IMR-90 (cell line): ENCODE measurements around the gene USP14. TPM values are rescaled to one million over a fixed set of nuclear protein-coding genes. Genes with fewer than 3 reads are reported as not detected.

Source experiments
- ATAC-seq: fragments of 200-7000 bp; cut with Tn5 transposase; 2 replicates; pipeline ENCODE4 v1.9.1; 2020; ENCODE audit warnings: low read depth, mild to moderate bottlenecking, moderate library complexity
- BruUV-seq: library from RNA; stranded (reverse); fragments of 400-500 nt; replicated peaks from 2 replicates; lab custom pipeline; 2021; lab: Mats Ljungman, UMichigan
- CTCF ChIA-PET: fragments of 300-600 bp; formaldehyde crosslinking; extraction: SDS; loops from one replicate; lab custom pipeline; 2021; ENCODE audit warnings: antibody characterized with exemption; lab: Yijun Ruan, JAX
- POLR2A ChIA-PET: fragments of 300-600 bp; sonication (Branson Sonifier 250); formaldehyde crosslinking; loops from one replicate; lab custom pipeline; 2022; ENCODE audit warnings: antibody characterized with exemption; ENCODE audit not compliant: unreplicated experiment; lab: Charles Lee
- DNase-seq: peaks from one replicate; pipeline ENCODE4 v3.0.0; 2013
- H2AFZ ChIP-seq: replicated peaks from 2 replicates; pipeline ENCODE3; 2013; ENCODE audit warnings: low read length, mild to moderate bottlenecking; ENCODE audit not compliant: poor library complexity
- H2AK5ac ChIP-seq: 2 replicates; pipeline ENCODE4 v1.6.1; 2013; ENCODE audit warnings: low read depth, low read length, inconsistent platforms
- H2AK9ac ChIP-seq: replicated peaks from 2 replicates; pipeline ENCODE3; 2013; ENCODE audit warnings: mild to moderate bottlenecking, low read depth, low read length, moderate library complexity; ENCODE audit not compliant: poor library complexity
- H2BK120ac ChIP-seq: 2 replicates; pipeline ENCODE4 v1.6.1; 2013; ENCODE audit warnings: low read depth, low read length, inconsistent platforms
- H2BK15ac ChIP-seq: 3 replicates; pipeline ENCODE4 v1.6.1; 2013; ENCODE audit warnings: low read depth, low read length, inconsistent platforms
- H2BK20ac ChIP-seq: 2 replicates; pipeline ENCODE4 v1.6.1; 2013; ENCODE audit warnings: low read depth, mild to moderate bottlenecking, inconsistent platforms, low read length, moderate library complexity
- H2BK5ac ChIP-seq: 2 replicates; pipeline ENCODE4 v1.6.1; 2013; ENCODE audit warnings: mild to moderate bottlenecking, low read depth, low read length, inconsistent platforms; ENCODE audit not compliant: poor library complexity, severe bottlenecking
- H3K14ac ChIP-seq: replicated peaks from 2 replicates; pipeline ENCODE4 v1.6.1; 2013; ENCODE audit warnings: low read depth, low read length, inconsistent platforms
- H3K18ac ChIP-seq: 2 replicates; pipeline ENCODE4 v1.6.1; 2013; ENCODE audit warnings: low read depth, low read length, control low read depth
- H3K23ac ChIP-seq: 2 replicates; pipeline ENCODE4 v1.6.1; 2013; ENCODE audit warnings: low read depth, low read length, inconsistent platforms
- H3K27ac ChIP-seq: 2 replicates; pipeline ENCODE4 v1.5.1; 2013; ENCODE audit warnings: mild to moderate bottlenecking, control low read depth, low read length; ENCODE audit not compliant: insufficient read depth
- H3K27me3 ChIP-seq: 2 replicates; pipeline ENCODE4 v1.6.1; 2013; ENCODE audit warnings: low read length; ENCODE audit not compliant: control insufficient read depth, insufficient read depth
- H3K36me3 ChIP-seq: 2 replicates; pipeline ENCODE4 v1.6.1; 2013; ENCODE audit warnings: low read length, mixed read lengths; ENCODE audit not compliant: control insufficient read depth, insufficient read depth
- H3K4ac ChIP-seq: 2 replicates; pipeline ENCODE4 v1.6.1; 2013; ENCODE audit warnings: low read depth, low read length, inconsistent platforms
- H3K4me1 ChIP-seq: 2 replicates; pipeline ENCODE4 v1.6.1; 2013; ENCODE audit warnings: low read length, mixed read lengths; ENCODE audit not compliant: control insufficient read depth, insufficient read depth
- H3K4me2 ChIP-seq: 2 replicates; pipeline ENCODE4 v1.6.1; 2013; ENCODE audit warnings: low read depth, mild to moderate bottlenecking, control low read depth, low read length, moderate library complexity
- H3K4me3 ChIP-seq: 2 replicates; pipeline ENCODE4 v1.5.1; 2013; ENCODE audit warnings: low read depth, mild to moderate bottlenecking, control low read depth, low read length, moderate library complexity; ENCODE audit not compliant: insufficient read depth
- H3K56ac ChIP-seq: 2 replicates; pipeline ENCODE4 v1.6.1; 2013; ENCODE audit warnings: low read length, inconsistent platforms; ENCODE audit not compliant: insufficient read depth; ENCODE audit errors: extremely low read depth
- H3K79me1 ChIP-seq, 2 experiments: 2 replicates each; pipeline ENCODE4 v1.6.1; 2013; ENCODE audit warnings: low read length in 2 of 2, inconsistent platforms in 1 of 2, low read depth in 1 of 2
- H3K9ac ChIP-seq: 2 replicates; pipeline ENCODE4 v1.6.1; 2013; ENCODE audit warnings: low read depth, low read length, control low read depth
- H3K9me1 ChIP-seq: 2 replicates; pipeline ENCODE4 v1.6.1; 2013; ENCODE audit warnings: low read length, inconsistent platforms; ENCODE audit not compliant: insufficient read depth
- H3K9me3 ChIP-seq: 2 replicates; pipeline ENCODE4 v1.6.1; 2013; ENCODE audit warnings: low read length; ENCODE audit not compliant: control insufficient read depth, insufficient read depth
- H4K20me1 ChIP-seq: 2 replicates; pipeline ENCODE4 v1.6.1; 2013; ENCODE audit warnings: low read length, inconsistent platforms; ENCODE audit not compliant: insufficient read depth
- H4K5ac ChIP-seq: 2 replicates; pipeline ENCODE4 v1.6.1; 2013; ENCODE audit warnings: mild to moderate bottlenecking, low read depth, low read length, control low read depth
- H4K8ac ChIP-seq, 2 experiments: 2 replicates each; pipeline ENCODE4 v1.6.1; 2013; ENCODE audit warnings: low read depth in 2 of 2, low read length in 2 of 2, control low read depth in 1 of 2, inconsistent platforms in 1 of 2
- H4K91ac ChIP-seq: 2 replicates; pipeline ENCODE4 v1.6.1; 2013; ENCODE audit warnings: low read depth, low read length, inconsistent platforms; ENCODE audit not compliant: insufficient read depth
- CHD1 ChIP-seq: IDR thresholded peaks from 2 replicates; pipeline ENCODE4 v1.6.1; 2012; ENCODE audit warnings: low read depth, low read length, improper control_type of control experiment
- MAFK ChIP-seq: IDR thresholded peaks from 2 replicates; pipeline ENCODE4 v1.6.1; 2012; ENCODE audit warnings: low read depth, low read length, improper control_type of control experiment
- MAZ ChIP-seq: IDR thresholded peaks from 2 replicates; pipeline ENCODE4 v1.6.1; 2012; ENCODE audit warnings: low read depth, mild to moderate bottlenecking, low read length, improper control_type of control experiment, moderate library complexity, borderline replicate concordance
- MXI1 ChIP-seq: IDR thresholded peaks from 2 replicates; pipeline ENCODE4 v1.6.1; 2012; ENCODE audit warnings: low read depth, mild to moderate bottlenecking, low read length, moderate library complexity, borderline replicate concordance
- RAD21 ChIP-seq: IDR thresholded peaks from 2 replicates; pipeline ENCODE4 v1.6.1; 2012; ENCODE audit warnings: low read length, improper control_type of control experiment
- SMC3 ChIP-seq: fragments of 150-350 bp; IDR thresholded peaks from 2 replicates; pipeline ENCODE4 v1.6.1; 2016; ENCODE audit warnings: low read depth, mild to moderate bottlenecking, antibody characterized with exemption, low read length, moderate library complexity
- WGBS, 2 experiments: methylation state at CpG; one replicate each; pipeline versions ENCODE4 v1.1.5 to v1.1.7; 2013; ENCODE audit warnings: missing lambda C conversion rate in 2 of 2; ENCODE audit not compliant: insufficient read length in 1 of 2; ENCODE audit errors: extremely low coverage in 2 of 2; 5-methylcytosine and 5-hydroxymethylcytosine counted together
- dilution Hi-C: fragments of 300-500 bp; cut with HindIII; formaldehyde crosslinking; loops from one replicate; pipeline ENCODE4 v1.14.3; 2018; ENCODE audit warnings: low sequenced_read_pairs; ENCODE audit not compliant: unreplicated experiment
- in situ Hi-C: fragments of 300-500 bp; cut with MboI; formaldehyde crosslinking; loops from 3 replicates; pipeline ENCODE4 v1.14.3; 2019; ENCODE audit warnings: low sequenced_read_pairs, inconsistent platforms, mixed read lengths
- intact Hi-C: fragments of 100-400 bp; cut with micrococcal nuclease; formaldehyde crosslinking; loops from 2 replicates; pipeline ENCODE4 v1.10.0; 2022
- polyA plus RNA-seq, 3 experiments: library from polyadenylated mRNA; depleted of rRNA; stranded (reverse); fragments of >200 nt; gene quantifications; 2 replicates each; pipeline ENCODE4 v1.2.3, GENCODE V29; 2012; ENCODE audit warnings: low replicate concordance in 1 of 3
- total RNA-seq: library from RNA; depleted of rRNA; stranded (reverse); fragments of >200 nt; gene quantifications from 2 replicates; pipeline ENCODE4 v1.2.3, GENCODE V29; 2012
- TF ChIP-seq, protein P1 (sequence below): fragments of 150-350 bp; IDR thresholded peaks from 2 replicates; pipeline ENCODE4 v1.6.1; 2017; ENCODE audit warnings: mild to moderate bottlenecking, antibody characterized with exemption, low read length, low read depth

USP14 gene
- total and polyA plus RNA-seq, 2 of the 4 experiments (the other 2 are of a cell fraction) = 11.5 to 32.4 TPM

DNA sequence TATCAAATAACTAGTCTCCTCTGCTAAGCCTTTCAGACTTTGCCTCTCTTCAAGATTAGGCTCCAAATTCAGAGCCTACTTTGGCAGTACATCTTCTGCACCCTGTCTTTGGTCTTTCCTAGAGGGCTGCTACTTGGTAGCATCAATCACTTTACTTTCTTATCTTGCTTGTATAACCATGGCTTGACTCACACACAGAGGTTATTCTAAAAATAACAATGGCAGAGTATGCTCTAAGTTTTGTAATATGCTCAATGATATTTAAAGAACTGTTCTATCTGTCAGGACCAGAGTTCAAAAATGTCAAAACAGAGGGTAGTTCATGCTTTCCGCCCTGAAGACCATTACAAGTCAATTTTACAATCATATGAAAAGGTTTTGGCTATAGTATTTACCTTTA, 81.8 kb downstream of the USP14 start:
- no peak overlapping the region for H2BK120ac ChIP-seq
- peaks cover 0 to 2% of the 10 kb centered on the region in 2 experiments; a peak in 1 of 4 replicates for H3K79me1 ChIP-seq
- peak; percentile 19 for DNase-seq
- ChIA-PET CTCF (no interaction called here), POLR2A (no interaction called here)
- H2AFZ ChIP-seq = no peak overlapping the region
- no peak overlapping the region for H4K5ac ChIP-seq
- no peak overlapping the region for H2AK5ac ChIP-seq
- H3K4me2 ChIP-seq = no peak overlapping the region
- no peak for TF ChIP-seq MAFK
- TF ChIP-seq, protein P1, sequence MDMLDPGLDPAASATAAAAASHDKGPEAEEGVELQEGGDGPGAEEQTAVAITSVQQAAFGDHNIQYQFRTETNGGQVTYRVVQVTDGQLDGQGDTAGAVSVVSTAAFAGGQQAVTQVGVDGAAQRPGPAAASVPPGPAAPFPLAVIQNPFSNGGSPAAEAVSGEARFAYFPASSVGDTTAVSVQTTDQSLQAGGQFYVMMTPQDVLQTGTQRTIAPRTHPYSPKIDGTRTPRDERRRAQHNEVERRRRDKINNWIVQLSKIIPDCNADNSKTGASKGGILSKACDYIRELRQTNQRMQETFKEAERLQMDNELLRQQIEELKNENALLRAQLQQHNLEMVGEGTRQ = no peak
- no peak for TF ChIP-seq MXI1
- TF ChIP-seq CHD1 = no peak
- no peak for TF ChIP-seq SMC3
- no peak for TF ChIP-seq RAD21
- TF ChIP-seq MAZ = no peak
- H3K27ac ChIP-seq = no peak overlapping the region
- no peak overlapping the region for H3K18ac ChIP-seq
- no peak overlapping the region for H3K23ac ChIP-seq
- no CpG with 5 or more reads among the region's 1 CpG for WGBS, 2 experiments
- no peak overlapping the region for H2BK20ac ChIP-seq
- BruUV-seq = no TSS peak
- H3K4me1 ChIP-seq = no peaks in the 10 kb centered on the region
- no peak overlapping the region for H2BK15ac ChIP-seq
- no peak overlapping the region for H3K4ac ChIP-seq
- no peaks in the 10 kb centered on the region for H4K20me1 ChIP-seq
- ATAC-seq = peak; percentile 53; the same call in 1 of the 2 replicates
- no peak overlapping the region for H2BK5ac ChIP-seq
- no peak overlapping the region for H4K8ac ChIP-seq
- H3K36me3 ChIP-seq = no peaks in the 10 kb centered on the region
- dilution Hi-C loops = no loop called here
- no peak overlapping the region for H3K56ac ChIP-seq
- no peak overlapping the region for H3K9ac ChIP-seq
- in situ Hi-C loops = no loop called here
- no peak overlapping the region for H3K14ac ChIP-seq
- intact Hi-C loops = loop anchor here (5.0 kb wide), 1 partner anchor 48 kb away; no protein-coding TSS in a partner anchor
- H4K91ac ChIP-seq = no peak overlapping the region
- no peak overlapping the region for H2AK9ac ChIP-seq
- no peak overlapping the region for H3K4me3 ChIP-seq
- H3K9me1 ChIP-seq = no peaks in the 10 kb centered on the region
- H3K9me3 ChIP-seq = no peaks in the 10 kb centered on the region
- no peaks in the 10 kb centered on the region for H3K27me3 ChIP-seq
